ENCODE data around the gene CD8B2. TPM values are rescaled to one million over a fixed set of nuclear protein-coding genes. Genes with fewer than 3 reads are reported as not detected.
"Not testable (repeated sequence)": the region's sequence is repeated elsewhere in the genome, so short reads cannot be mapped to it uniquely, and the experiment has no call there.

The CD8B2 gene
- total RNA-seq, 1 experiment from 2014 or later: not detected

GRCh38 chr2:106509374-106509770, 22.2 kb downstream of the CD8B2 start:
- H3T11ph ChIP-seq (ENCODE audit: low read length); H3K4me2 ChIP-seq (ENCODE audit: insufficient read depth, insufficient read length, low read length); H4K20me1 ChIP-seq (ENCODE audit: control insufficient read depth, insufficient read depth, insufficient read length); H3K36me3 Mint-ChIP-seq (ENCODE audit: insufficient read depth in 1 of 3, low read depth in 3 of 3); H2BK15ac ChIP-seq (ENCODE audit: low read depth, low read length); H2BK20ac ChIP-seq (ENCODE audit: low read depth, low read length, poor library complexity, severe bottlenecking); H3K27ac Mint-ChIP-seq; H3K9ac ChIP-seq (ENCODE audit: extremely low read depth, insufficient read length, low read length); H3K9me3 Mint-ChIP-seq; H4K8ac ChIP-seq (replicated peaks; ENCODE audit: insufficient read length, low read depth, low read length); H3K14ac ChIP-seq (ENCODE audit: insufficient read depth, low read length); H3K18ac ChIP-seq (ENCODE audit: insufficient read length, low read depth, low read length); H2BK12ac ChIP-seq (ENCODE audit: insufficient read length, low read depth, low read length); H3K4me3 Mint-ChIP-seq; H3K27me3 Mint-ChIP-seq (ENCODE audit: low read depth); H3K9me3 ChIP-seq (ENCODE audit: control insufficient read depth, low read depth, low read length); H3K79me2 ChIP-seq (ENCODE audit: insufficient read depth, low read length); H3K27ac ChIP-seq (ENCODE audit: insufficient read length, low read depth, low read length); H2BK5ac ChIP-seq (ENCODE audit: insufficient read length, low read length); H2AK5ac ChIP-seq (ENCODE audit: insufficient read length, low read length); H3K79me1 ChIP-seq (ENCODE audit: insufficient read depth, low read depth, low read length, poor library complexity, severe bottlenecking); H3K56ac ChIP-seq (ENCODE audit: insufficient read length, low read depth, low read length); H4K91ac ChIP-seq (ENCODE audit: insufficient read length, low read depth, low read length); H2BK120ac ChIP-seq (ENCODE audit: low read depth, low read length, poor library complexity, severe bottlenecking); H2AFZ ChIP-seq (ENCODE audit: low read length); H3K27me3 ChIP-seq (ENCODE audit: insufficient read depth, low read length); DNase-seq; H3K23me2 ChIP-seq (ENCODE audit: insufficient read length, low read depth, low read length, poor library complexity, severe bottlenecking); H3K4me1 ChIP-seq (ENCODE audit: insufficient read depth, low read length); H4K5ac ChIP-seq (ENCODE audit: insufficient read length, low read depth, low read length); H3K23ac ChIP-seq (ENCODE audit: insufficient read length, low read depth, low read length); H3K4ac ChIP-seq (ENCODE audit: low read depth, low read length): not testable (repeated sequence)
- peaks cover 2 to 11% of the 10 kb centered on the region in 2 experiments; a peak in 3 of 4 replicates for H3K4me1 Mint-ChIP-seq
- WGBS (ENCODE audit: extremely low coverage, insufficient read length, low lambda C conversion rate): no CpG with 5 or more reads among the region's 6 CpGs

- H3K79me2 ChIP-seq (ENCODE audit: insufficient read depth, low read length); H3K79me1 ChIP-seq (ENCODE audit: insufficient read depth, low read depth, low read length, poor library complexity, severe bottlenecking): not testable (repeated sequence)
Observed at GRCh38 chr2:106510791-106511190, 23.6 kb downstream of the CD8B2 start.

More at GRCh38 chr2:106510791-106511190, 23.6 kb downstream of the CD8B2 start:
- H2BK15ac ChIP-seq (ENCODE audit: low read depth, low read length); H3K56ac ChIP-seq (ENCODE audit: insufficient read length, low read depth, low read length); H3K4me2 ChIP-seq (ENCODE audit: insufficient read depth, insufficient read length, low read length); DNase-seq; H3K4me3 Mint-ChIP-seq; H3K14ac ChIP-seq (ENCODE audit: insufficient read depth, low read length); H3K9me3 Mint-ChIP-seq; H4K8ac ChIP-seq (replicated peaks; ENCODE audit: insufficient read length, low read depth, low read length); H3K27me3 ChIP-seq (ENCODE audit: insufficient read depth, low read length); H3T11ph ChIP-seq (ENCODE audit: low read length); H2AK5ac ChIP-seq (ENCODE audit: insufficient read length, low read length); H2BK120ac ChIP-seq (ENCODE audit: low read depth, low read length, poor library complexity, severe bottlenecking); H3K27me3 Mint-ChIP-seq (ENCODE audit: low read depth); H2BK5ac ChIP-seq (ENCODE audit: insufficient read length, low read length); H3K23ac ChIP-seq (ENCODE audit: insufficient read length, low read depth, low read length); H3K9ac ChIP-seq (ENCODE audit: extremely low read depth, insufficient read length, low read length); H3K27ac Mint-ChIP-seq; H2BK20ac ChIP-seq (ENCODE audit: low read depth, low read length, poor library complexity, severe bottlenecking); H3K27ac ChIP-seq (ENCODE audit: insufficient read length, low read depth, low read length); H4K20me1 ChIP-seq (ENCODE audit: control insufficient read depth, insufficient read depth, insufficient read length); H4K91ac ChIP-seq (ENCODE audit: insufficient read length, low read depth, low read length); H3K4ac ChIP-seq (ENCODE audit: low read depth, low read length); H2BK12ac ChIP-seq (ENCODE audit: insufficient read length, low read depth, low read length); H3K18ac ChIP-seq (ENCODE audit: insufficient read length, low read depth, low read length); H3K9me3 ChIP-seq (ENCODE audit: control insufficient read depth, low read depth, low read length); H3K23me2 ChIP-seq (ENCODE audit: insufficient read length, low read depth, low read length, poor library complexity, severe bottlenecking); H3K4me1 ChIP-seq (ENCODE audit: insufficient read depth, low read length); H4K5ac ChIP-seq (ENCODE audit: insufficient read length, low read depth, low read length); H2AFZ ChIP-seq (ENCODE audit: low read length); H3K36me3 Mint-ChIP-seq (ENCODE audit: insufficient read depth in 1 of 3, low read depth in 3 of 3): not testable (repeated sequence)
- no CpG with 5 or more reads among the region's 4 CpGs for WGBS (ENCODE audit: extremely low coverage, insufficient read length, low lambda C conversion rate)
- H3K4me1 Mint-ChIP-seq: peaks cover 2 to 11% of the 10 kb centered on the region in 2 experiments; a peak in 3 of 4 replicates
